Stimulated activated CD4-positive, alpha-beta T cell treated with anti-CD3 and anti-CD28 coated beads, TNF-alpha, amount 100 ng/mL, for 4 hours (primary cell): Measurements from ENCODE around the gene MRPL22.
"Not testable (repeated sequence)": the region's sequence is repeated elsewhere in the genome, so short reads cannot be mapped to it uniquely, and the experiment has no call there.

Experiments
- DNase-seq, 3 experiments: peaks; one replicate each; pipeline ENCODE4 v3.0.0-alpha.2; 2020; ENCODE audit warnings: low read depth in 3 of 3

The MRPL22 gene

DNA sequence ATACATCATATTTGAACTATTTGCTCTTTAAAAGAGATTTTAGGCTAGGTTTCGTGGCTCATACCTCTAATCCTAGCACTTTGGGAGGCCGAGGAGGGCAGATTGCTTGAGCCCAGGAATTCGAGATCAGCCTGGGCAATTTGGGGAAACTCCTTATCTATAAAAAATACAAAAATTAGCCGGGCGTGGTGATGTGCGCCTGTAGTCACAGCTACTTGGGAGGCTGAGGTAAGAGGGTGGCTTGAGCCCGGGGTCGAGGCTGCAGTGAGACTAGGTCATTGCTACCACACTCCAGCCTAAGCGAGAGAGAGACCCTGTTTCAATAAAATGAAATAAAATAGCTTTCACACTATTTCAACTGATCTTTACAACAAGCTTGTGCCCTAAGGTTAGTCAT, 500 bp upstream of the MRPL22 start:
- DNase-seq = no peak

- no peak for DNase-seq
Measured at GRCh38 chr5:154943527-154943926, 2.7 kb downstream of the MRPL22 start.

DNA sequence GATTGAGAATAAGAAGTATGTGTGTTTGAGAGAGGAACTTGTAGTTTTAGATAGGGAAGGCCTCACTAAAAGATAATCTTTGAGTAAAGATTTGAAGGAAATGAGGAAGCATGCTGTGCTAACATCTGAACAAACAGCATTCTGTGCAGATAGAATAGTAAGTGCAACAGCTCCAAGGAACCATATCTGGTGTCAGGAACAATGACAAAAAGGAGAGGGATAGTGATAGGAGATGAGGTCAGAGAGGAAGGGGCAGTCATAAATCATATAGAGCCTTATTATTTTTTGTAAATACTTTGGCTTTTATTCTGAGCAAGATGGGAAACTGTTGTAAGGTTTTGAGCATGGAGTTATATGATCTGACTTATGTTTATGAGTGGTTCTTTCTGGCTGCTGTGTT, 3.8 kb downstream of the MRPL22 start:
- no peak for DNase-seq

GRCh38 chr5:154945695-154946301, 4.9 kb downstream of the MRPL22 start:
- no peak for DNase-seq

GRCh38 chr5:154947778-154948177, 6.9 kb downstream of the MRPL22 start:
- no peak for DNase-seq

- DNase-seq = no peak
Measured at GRCh38 chr5:154948313-154948712, 7.4 kb downstream of the MRPL22 start.

GRCh38 chr5:154949781-154950180, 8.9 kb downstream of the MRPL22 start:
- no peak for DNase-seq

- DNase-seq = no peak
Measured at GRCh38 chr5:154956712-154957111, 15.8 kb downstream of the MRPL22 start.

DNA sequence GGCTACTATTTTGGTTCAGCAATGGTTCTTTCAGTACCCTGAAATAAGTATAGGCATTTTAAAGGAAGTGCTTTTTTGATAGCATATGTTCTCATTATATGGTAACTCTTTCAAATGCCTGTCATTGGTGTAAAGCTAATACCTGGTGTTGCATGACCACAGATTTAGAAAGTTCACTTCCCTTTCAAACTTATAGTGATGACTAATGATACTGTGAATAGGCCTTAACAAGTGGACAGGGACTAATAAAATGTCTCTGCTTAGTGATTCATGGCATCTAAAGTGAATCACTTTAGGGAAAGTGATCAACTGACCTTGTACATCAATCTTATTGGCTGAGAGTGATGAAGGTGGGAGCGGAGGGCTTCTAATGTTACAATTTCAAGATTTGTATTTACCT, 21.6 kb downstream of the MRPL22 start:
- DNase-seq = no peak

- DNase-seq = no peak
Measured at GRCh38 chr5:154966081-154966841, 25.4 kb downstream of the MRPL22 start.

GRCh38 chr5:154966874-154967273, 26.0 kb downstream of the MRPL22 start:
- no peak for DNase-seq

DNA sequence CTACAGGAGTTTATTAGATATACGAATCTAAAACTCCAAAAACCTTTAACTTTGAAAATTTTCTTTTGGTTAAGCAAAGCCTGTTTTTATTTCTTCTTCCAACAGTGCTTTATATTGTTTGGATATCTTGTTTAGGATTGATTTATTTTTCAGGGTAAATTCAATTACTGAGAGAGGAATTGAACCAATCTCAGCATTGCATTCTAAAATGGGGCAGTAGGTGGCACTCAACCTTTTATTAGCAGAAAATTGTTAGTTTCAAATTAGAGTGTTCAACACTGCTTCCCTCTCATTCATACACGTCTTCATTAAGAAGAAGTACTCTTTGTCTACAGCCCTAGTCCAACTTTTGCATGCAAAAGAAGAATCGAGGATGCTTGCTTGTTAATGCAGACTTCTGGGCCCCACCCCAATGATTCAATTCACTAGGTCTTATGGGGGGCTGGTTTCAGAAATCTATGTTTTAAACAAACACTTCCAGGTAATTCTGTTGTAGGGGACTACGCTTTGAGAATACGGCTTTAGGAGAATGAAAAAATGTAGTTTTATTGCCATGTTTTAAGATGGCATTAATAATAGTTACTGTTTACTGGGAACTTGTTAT, 26.6 kb downstream of the MRPL22 start:
- no peak for DNase-seq

GRCh38 chr5:154968953-154969352, 28.1 kb downstream of the MRPL22 start:
- no peak for DNase-seq

DNA sequence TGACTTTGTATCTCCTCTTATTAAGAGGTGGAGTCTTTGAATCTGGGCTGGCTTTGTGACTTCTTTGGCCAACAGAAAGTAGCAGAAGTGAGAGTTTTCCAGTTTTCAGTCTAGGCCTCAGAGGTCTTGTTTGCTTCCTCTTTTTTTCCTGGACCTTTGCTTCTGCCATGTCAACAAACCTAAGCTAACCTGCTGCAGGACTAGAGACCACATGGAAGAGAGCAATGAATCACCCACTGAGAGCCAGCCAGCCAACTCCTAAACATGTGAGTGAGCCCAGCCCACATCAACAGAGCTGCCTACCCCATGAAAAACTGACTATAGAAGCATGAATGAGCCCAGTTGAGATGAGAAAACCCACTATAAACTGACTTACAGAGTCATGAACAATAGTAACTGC, 29.9 kb downstream of the MRPL22 start:
- DNase-seq = no peak

DNA sequence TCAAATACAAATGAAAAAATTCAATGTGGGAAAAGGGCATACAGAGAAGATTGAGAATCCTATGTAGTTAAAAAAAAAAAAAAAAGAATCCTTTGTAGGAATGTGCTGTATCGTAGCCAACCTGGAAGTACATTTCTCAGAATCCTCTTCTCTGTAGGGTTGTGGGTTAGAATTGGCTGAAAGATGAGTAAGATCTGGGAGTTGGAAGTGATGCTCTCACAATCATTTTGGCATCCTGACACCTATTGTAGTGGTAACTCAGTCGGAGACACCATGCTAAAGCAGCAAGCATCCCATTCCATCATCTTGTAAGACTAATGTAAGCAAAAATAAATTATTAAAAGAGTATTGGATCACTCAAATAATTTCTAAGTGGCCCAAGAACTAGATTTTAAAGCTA, 30.6 kb downstream of the MRPL22 start:
- DNase-seq = no peak

GRCh38 chr5:154972476-154973080, 31.7 kb downstream of the MRPL22 start:
- no peak for DNase-seq

GRCh38 chr5:154976082-154976481, 35.2 kb downstream of the MRPL22 start:
- DNase-seq = not testable (repeated sequence)

DNA sequence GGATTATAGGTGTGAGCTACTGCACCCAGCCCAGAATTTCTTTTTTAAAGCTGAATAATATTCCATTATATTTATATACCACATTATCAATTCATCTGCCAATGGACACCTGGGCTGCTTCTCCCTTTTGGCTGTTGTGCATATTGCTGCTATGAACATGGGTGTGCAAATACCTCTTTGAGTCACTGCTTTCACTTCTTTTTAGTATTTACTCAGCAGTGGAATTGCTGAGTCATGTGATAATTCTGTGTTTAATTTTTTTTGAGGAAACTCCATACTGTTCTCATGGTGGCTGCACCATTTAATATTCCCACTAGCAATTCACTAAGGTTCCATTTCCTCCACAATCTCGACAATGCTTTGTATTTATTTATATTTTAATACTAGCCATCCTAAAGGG, 36.5 kb downstream of the MRPL22 start:
- no peak for DNase-seq

DNA sequence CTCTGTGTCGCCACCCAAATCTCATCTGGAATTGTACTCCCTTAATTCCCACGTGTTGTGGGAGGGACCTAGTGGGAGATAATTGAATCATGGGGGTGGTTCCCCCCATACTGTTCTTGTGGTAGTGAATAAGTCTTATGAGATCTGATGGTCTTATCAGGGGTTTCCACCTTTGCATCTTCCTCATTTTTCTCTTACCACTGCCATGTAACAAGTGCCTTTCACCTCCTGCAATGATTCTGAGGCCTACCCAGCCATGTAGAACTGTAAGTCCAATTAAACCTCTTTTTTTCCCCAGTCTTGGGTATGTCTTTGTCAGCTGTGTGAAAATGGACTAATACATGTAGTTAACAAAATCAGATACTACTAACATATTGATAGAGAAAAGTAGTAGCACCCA, 37.4 kb downstream of the MRPL22 start:
- not testable (repeated sequence) for DNase-seq

GRCh38 chr5:154984946-154985516, 44.2 kb downstream of the MRPL22 start:
- no peak for DNase-seq

GRCh38 chr5:154986151-154986550, 45.3 kb downstream of the MRPL22 start:
- no peak for DNase-seq

GRCh38 chr5:154989626-154990025, 48.8 kb downstream of the MRPL22 start:
- no peak for DNase-seq
